Astrocyte (in vitro differentiated cells and primary cell): Measurements from ENCODE around the gene SCIN. TPM values are rescaled to one million over a fixed set of nuclear protein-coding genes. Genes with fewer than 3 reads are reported as not detected.
"Not testable (repeated sequence)": the region's sequence is repeated elsewhere in the genome, so short reads cannot be mapped to it uniquely, and the experiment has no call there.

Source experiments
- DNase-seq: peaks from one replicate; pipeline ENCODE4 v3.0.0-alpha.2; 2010; ENCODE audit warnings: low read depth
- FAIRE-seq: peaks from 2 replicates; lab custom pipeline; 2011; peaks lifted over from hg19 to GRCh38; lab: Jason Lieb, UNC
- H2AFZ ChIP-seq: 2 replicates; pipeline ENCODE4 v1.6.0; 2012; ENCODE audit warnings: low read depth, low read length, inconsistent platforms
- H3K27ac ChIP-seq: 2 replicates; pipeline ENCODE4 v1.5.1; 2011; ENCODE audit warnings: low read depth, low read length, inconsistent platforms
- H3K27me3 ChIP-seq: 2 replicates; pipeline ENCODE4 v1.6.0; 2011; ENCODE audit warnings: low read length, inconsistent platforms; ENCODE audit not compliant: insufficient read depth
- H3K36me3 ChIP-seq: 2 replicates; pipeline ENCODE4 v1.5.1; 2011; ENCODE audit warnings: low read length, inconsistent platforms; ENCODE audit not compliant: insufficient read depth
- H3K4me1 ChIP-seq: 2 replicates; pipeline ENCODE4 v1.5.1; 2011; ENCODE audit warnings: low read length, inconsistent platforms; ENCODE audit not compliant: insufficient read depth
- H3K4me2 ChIP-seq: 2 replicates; pipeline ENCODE4 v1.6.0; 2012; ENCODE audit warnings: low read length, inconsistent platforms
- H3K4me3 ChIP-seq: 2 replicates; pipeline ENCODE4 v1.5.1; 2011; ENCODE audit warnings: low read depth, mild to moderate bottlenecking, low read length, inconsistent platforms; ENCODE audit not compliant: insufficient read depth
- H3K79me2 ChIP-seq: 2 replicates; pipeline ENCODE4 v1.6.0; 2012; ENCODE audit warnings: mild to moderate bottlenecking, low read length, inconsistent platforms; ENCODE audit not compliant: insufficient read depth
- H3K9ac ChIP-seq: 2 replicates; pipeline ENCODE4 v1.6.0; 2012; ENCODE audit warnings: mild to moderate bottlenecking, low read length, inconsistent platforms
- H3K9me3 ChIP-seq: 2 replicates; pipeline ENCODE4 v1.5.1; 2012; ENCODE audit warnings: low read depth, mild to moderate bottlenecking, low read length, inconsistent platforms; ENCODE audit not compliant: insufficient read depth
- H4K20me1 ChIP-seq: 2 replicates; pipeline ENCODE4 v1.6.0; 2012; ENCODE audit warnings: low read length, inconsistent platforms; ENCODE audit not compliant: insufficient read depth
- H3K27ac Mint-ChIP-seq: one replicate; pipeline ENCODE4 v1.8.0; 2021; ENCODE audit warnings: mild to moderate bottlenecking, mixed read lengths; ENCODE audit not compliant: unreplicated experiment
- H3K27me3 Mint-ChIP-seq: one replicate; pipeline ENCODE4 v1.8.0; 2021; ENCODE audit warnings: low read depth, mixed read lengths; ENCODE audit not compliant: unreplicated experiment
- H3K36me3 Mint-ChIP-seq: one replicate; pipeline ENCODE4 v1.8.0; 2021; ENCODE audit warnings: low read depth, mixed read lengths; ENCODE audit not compliant: unreplicated experiment
- H3K4me1 Mint-ChIP-seq: one replicate; pipeline ENCODE4 v1.8.0; 2021; ENCODE audit warnings: low read depth, mixed read lengths; ENCODE audit not compliant: unreplicated experiment
- H3K4me3 Mint-ChIP-seq: one replicate; pipeline ENCODE4 v1.8.0; 2021; ENCODE audit warnings: mild to moderate bottlenecking, moderate library complexity, mixed read lengths; ENCODE audit not compliant: unreplicated experiment
- H3K9me3 Mint-ChIP-seq: one replicate; pipeline ENCODE4 v1.8.0; 2021; ENCODE audit warnings: mild to moderate bottlenecking, mixed read lengths; ENCODE audit not compliant: unreplicated experiment
- EZH2 ChIP-seq: IDR thresholded peaks from 2 replicates; pipeline ENCODE4 v1.6.1; 2012; ENCODE audit warnings: mild to moderate bottlenecking, low read length, inconsistent platforms; ENCODE audit not compliant: insufficient read depth
- total RNA-seq: library from RNA; stranded (reverse); gene quantifications from 2 replicates; pipeline ENCODE4 v1.2.1, GENCODE V29; 2021
- TF ChIP-seq, protein P1 (sequence below): IDR thresholded peaks from 2 replicates; pipeline ENCODE4 v1.5.1; 2011; ENCODE audit warnings: low read depth, mild to moderate bottlenecking, inconsistent platforms, low read length, moderate library complexity; ENCODE audit not compliant: insufficient read depth

The SCIN gene
- total RNA-seq, 1 donor from 2014 or later: 0.27 TPM

DNA sequence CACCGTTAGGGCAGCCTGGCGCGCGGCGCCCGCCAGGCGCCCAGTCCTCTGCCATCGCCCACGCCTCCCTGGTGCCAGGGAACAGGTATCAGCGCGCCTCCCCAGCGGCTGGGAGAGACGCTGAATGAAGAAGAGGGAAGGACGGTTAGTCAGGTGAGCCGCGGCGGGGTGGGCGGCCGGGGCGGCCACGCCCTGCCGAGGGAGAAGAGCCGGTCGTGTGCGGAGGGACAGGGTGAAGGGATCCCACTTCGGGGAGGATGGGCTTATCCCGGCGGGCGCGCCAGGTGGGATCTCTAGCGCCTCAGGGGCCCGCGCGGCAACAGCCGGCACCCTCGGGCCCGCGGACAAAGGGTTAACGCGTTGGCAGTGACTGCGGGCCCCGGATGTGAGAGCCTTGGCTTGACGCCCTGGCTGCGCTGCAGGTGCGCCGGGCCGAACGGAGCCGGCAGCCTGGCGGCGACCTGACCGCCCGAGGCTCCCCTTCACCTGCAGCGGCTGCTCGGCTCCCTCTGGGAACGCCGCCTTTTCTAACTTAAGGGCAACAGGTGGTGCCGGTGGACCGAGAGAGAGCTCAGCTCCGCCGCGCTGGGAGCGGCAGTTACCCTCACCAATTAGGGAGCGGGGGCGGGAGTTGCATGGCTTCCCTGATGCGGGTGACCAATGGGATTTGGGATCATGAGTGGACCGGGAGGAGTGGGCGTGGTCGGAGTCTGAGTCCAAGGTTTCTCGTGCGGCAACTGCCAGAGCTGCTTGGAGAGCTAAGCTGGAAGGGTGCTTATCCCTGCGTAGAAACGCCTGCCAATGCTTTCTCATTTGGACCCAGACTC is 116.6 kb downstream of the SCIN start, which contains the start of gene ARL4A:
Gene ARL4A (plus strand): TSS at position 743 of the 827 bp plus-strand sequence. CDS start 622 bp downstream, outside the sequence.
- DNase-seq (peak; percentile 93), FAIRE-seq (peak; percentile 94)
- no peaks in the 10 kb centered on the region for H3K27me3 ChIP-seq
- no peaks in the 10 kb centered on the region for H3K9me3 ChIP-seq
- peak within 1 kb of the TSS; percentile 88 for H3K27ac Mint-ChIP-seq
- TF ChIP-seq, protein P1, sequence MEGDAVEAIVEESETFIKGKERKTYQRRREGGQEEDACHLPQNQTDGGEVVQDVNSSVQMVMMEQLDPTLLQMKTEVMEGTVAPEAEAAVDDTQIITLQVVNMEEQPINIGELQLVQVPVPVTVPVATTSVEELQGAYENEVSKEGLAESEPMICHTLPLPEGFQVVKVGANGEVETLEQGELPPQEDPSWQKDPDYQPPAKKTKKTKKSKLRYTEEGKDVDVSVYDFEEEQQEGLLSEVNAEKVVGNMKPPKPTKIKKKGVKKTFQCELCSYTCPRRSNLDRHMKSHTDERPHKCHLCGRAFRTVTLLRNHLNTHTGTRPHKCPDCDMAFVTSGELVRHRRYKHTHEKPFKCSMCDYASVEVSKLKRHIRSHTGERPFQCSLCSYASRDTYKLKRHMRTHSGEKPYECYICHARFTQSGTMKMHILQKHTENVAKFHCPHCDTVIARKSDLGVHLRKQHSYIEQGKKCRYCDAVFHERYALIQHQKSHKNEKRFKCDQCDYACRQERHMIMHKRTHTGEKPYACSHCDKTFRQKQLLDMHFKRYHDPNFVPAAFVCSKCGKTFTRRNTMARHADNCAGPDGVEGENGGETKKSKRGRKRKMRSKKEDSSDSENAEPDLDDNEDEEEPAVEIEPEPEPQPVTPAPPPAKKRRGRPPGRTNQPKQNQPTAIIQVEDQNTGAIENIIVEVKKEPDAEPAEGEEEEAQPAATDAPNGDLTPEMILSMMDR: no peak
- no peak for TF ChIP-seq EZH2
- H3K4me2 ChIP-seq: peak within 1 kb of the TSS; percentile 84
- peaks cover 8% of the 10 kb centered on the region for H3K4me1 ChIP-seq
- H3K36me3 ChIP-seq: no peaks in the 10 kb centered on the region
- H3K36me3 Mint-ChIP-seq: no peaks in the 10 kb centered on the region
- H3K4me3 ChIP-seq: peak within 1 kb of the TSS; percentile 85
- H3K9ac ChIP-seq: peak within 1 kb of the TSS; percentile 95
- H3K4me1 Mint-ChIP-seq: peaks cover 16% of the 10 kb centered on the region
- H3K27me3 Mint-ChIP-seq: no peaks in the 10 kb centered on the region
- peak within 1 kb of the TSS; percentile 97 for H3K4me3 Mint-ChIP-seq
- H3K79me2 ChIP-seq: peaks cover 30% of the 10 kb centered on the region
- H3K27ac ChIP-seq: peak within 1 kb of the TSS; percentile 88
- no peaks in the 10 kb centered on the region for H3K9me3 Mint-ChIP-seq
- peaks cover 11% of the 10 kb centered on the region for H4K20me1 ChIP-seq
- H2AFZ ChIP-seq: peak within 1 kb of the TSS; percentile 92

DNA sequence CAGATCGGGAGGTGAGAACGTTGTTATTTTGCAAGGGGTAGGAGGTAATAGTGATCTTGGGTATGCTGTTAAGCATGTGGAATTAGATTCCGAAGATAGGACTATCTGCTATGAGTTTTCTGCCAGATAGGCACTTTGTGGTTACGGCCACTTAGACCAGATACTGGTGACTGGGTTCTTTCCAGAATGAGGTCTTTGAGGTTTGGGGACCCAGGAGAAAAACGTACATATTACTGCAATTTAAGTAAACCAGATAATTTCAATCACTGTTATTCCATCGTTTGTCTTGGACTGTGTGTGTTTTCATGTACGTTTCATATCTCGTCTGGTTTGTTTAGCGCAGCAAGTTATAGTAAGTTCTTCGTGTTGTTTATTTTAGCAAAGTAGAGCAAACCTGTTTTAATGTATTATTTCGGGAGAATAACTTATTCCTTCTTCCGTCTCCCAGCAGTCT is 117.2 kb downstream of the SCIN start:
- Mint-ChIP-seq H3K4me3 (peak overlapping the region; percentile 97), H3K4me1 (peaks cover 16% of the 10 kb centered on the region), H3K27ac (peak overlapping the region; percentile 16), H3K36me3 (no peaks in the 10 kb centered on the region), H3K27me3 (no peaks in the 10 kb centered on the region), H3K9me3 (no peaks in the 10 kb centered on the region)
- Histone ChIP-seq H3K27ac (peak overlapping the region; percentile 35), H4K20me1 (peaks cover 11% of the 10 kb centered on the region), H3K79me2 (peaks cover 34% of the 10 kb centered on the region), H3K36me3 (no peaks in the 10 kb centered on the region), H3K4me2 (peak overlapping the region; percentile 84), H3K4me3 (peak overlapping the region; percentile 85), H3K4me1 (peaks cover 8% of the 10 kb centered on the region), H2AFZ (peak overlapping the region; percentile 92), H3K9me3 (no peaks in the 10 kb centered on the region), H3K27me3 (no peaks in the 10 kb centered on the region), H3K9ac (peak overlapping the region; percentile 95)
- DNase-seq (no peak), FAIRE-seq (no peak)
- no peak for TF ChIP-seq EZH2
- TF ChIP-seq, protein P1: no peak

DNA sequence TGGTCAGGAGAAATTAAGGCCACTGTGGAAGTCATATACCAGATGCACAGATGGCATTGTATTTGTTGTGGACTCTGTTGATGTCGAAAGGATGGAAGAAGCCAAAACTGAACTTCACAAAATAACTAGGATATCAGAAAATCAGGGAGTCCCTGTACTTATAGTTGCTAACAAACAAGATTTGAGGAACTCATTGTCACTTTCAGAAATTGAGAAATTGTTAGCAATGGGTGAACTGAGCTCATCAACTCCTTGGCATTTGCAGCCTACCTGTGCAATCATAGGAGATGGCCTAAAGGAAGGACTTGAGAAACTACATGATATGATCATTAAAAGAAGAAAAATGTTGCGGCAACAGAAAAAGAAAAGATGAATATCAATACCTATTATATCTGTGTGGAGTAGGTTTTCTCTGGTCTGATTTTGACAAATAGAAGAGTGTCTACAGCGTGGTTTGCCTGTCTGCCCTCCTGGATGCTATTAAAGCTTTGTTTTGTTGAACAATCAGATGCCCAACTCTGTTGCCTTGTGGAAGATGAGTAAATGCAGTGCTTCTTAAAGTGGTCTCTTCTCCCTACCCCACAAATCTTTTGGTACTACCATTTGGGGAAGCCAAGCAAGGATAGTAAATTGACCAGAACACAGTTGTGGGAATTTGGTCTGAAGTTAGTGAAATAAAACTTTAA is 118.1 kb downstream of the SCIN start:
- H3K9me3 ChIP-seq, H3K36me3 ChIP-seq, H3K9ac ChIP-seq, FAIRE-seq, H3K4me1 ChIP-seq, H3K27me3 ChIP-seq, DNase-seq, H3K9me3 Mint-ChIP-seq, H2AFZ ChIP-seq, H3K27me3 Mint-ChIP-seq, H3K36me3 Mint-ChIP-seq, H3K27ac Mint-ChIP-seq, H3K27ac ChIP-seq: not testable (repeated sequence)
- Histone ChIP-seq H3K79me2 (peaks cover 38% of the 10 kb centered on the region), H3K4me3 (peak overlapping the region; percentile 7), H4K20me1 (peaks cover 11% of the 10 kb centered on the region), H3K4me2 (peak overlapping the region; percentile 84)
- H3K4me1 Mint-ChIP-seq: peaks cover 16% of the 10 kb centered on the region
- H3K4me3 Mint-ChIP-seq: peak overlapping the region; percentile 97
